ENCODE data around the gene CALHM3. TPM values are rescaled to one million over a fixed set of nuclear protein-coding genes. Genes with fewer than 3 reads are reported as not detected.
A peak's percentile ranks its signal among the peaks of the same experiment; 100 is the strongest.

The CALHM3 gene
- total and polyA plus RNA-seq, 2 experiments from 2014 or later: 0.14 to 0.19 TPM

DNA sequence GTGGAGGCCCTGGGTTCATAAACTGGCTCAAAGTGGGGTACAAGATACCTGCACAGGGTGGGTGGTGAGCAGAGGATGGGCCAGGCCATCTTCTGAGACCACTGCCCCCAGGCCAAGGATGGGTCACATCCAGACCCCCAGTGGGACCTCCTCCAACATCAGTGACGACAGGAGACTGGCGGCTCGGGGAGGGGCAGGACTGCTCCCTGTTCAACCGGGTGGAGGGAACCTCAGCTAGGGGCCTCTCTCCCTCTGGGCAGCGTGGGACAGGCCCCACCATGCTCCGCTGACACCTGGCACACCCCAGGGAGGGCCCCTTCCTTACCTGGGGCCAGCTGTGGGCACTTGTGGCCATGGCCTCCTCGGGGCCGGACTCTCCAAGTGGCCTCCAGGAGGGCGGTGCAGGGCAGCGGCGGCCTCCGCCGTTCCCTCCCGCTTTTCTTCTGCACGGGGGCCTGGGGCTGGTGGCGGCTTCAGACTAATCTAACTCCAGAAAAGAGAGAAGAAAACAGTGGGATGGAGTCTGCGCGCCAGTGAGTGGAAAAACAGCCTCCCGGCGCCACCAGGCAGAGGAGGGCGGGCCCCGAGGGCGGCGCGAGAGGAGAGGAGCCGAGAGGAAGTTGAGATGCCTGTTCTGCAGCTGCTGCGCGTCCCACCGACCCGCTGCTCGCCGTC, 27.1 kb downstream of the CALHM3 start, which contains the start of gene CALHM2:
CALHM2 (minus strand) TSS at position 540 of the 675 bp plus-strand sequence. CDS start 2,429 bp downstream, outside the sequence.
- DNase-seq (ENCODE audit: low spot score) (peak; percentile 75), ATAC-seq (peak; percentile 86)
- H3K27ac ChIP-seq (ENCODE audit: low read depth): no peak within 1 kb of the TSS
- no peaks in the 10 kb centered on the region for H3K36me3 ChIP-seq (ENCODE audit: insufficient read depth)
- TF ChIP-seq EZH2phosphoT487 (IDR thresholded peaks at IDR 0.05; ENCODE audit: unreplicated experiment): no peak
- peak; percentile 34; the same call in 1 of the 2 replicates for TF ChIP-seq POLR2AphosphoS5 (IDR thresholded peaks at IDR 0.05; ENCODE audit: low read depth)
- H3K27me3 ChIP-seq (ENCODE audit: insufficient read depth): no peaks in the 10 kb centered on the region
- peaks cover 20% of the 10 kb centered on the region for H3K36me3 Mint-ChIP-seq (ENCODE audit: low read depth)
- H3K27ac Mint-ChIP-seq: no peak within 1 kb of the TSS
- H3K4me2 ChIP-seq: peak within 1 kb of the TSS; percentile 78
- H3K4me1 Mint-ChIP-seq: peaks cover 12% of the 10 kb centered on the region
- H4K20me1 ChIP-seq (replicated peaks; ENCODE audit: insufficient read depth): no peaks in the 10 kb centered on the region; the same call in 1 of the 2 replicates
- H2AFZ ChIP-seq: peak within 1 kb of the TSS; percentile 84
- peak within 1 kb of the TSS; percentile 73 for H3K4me3 Mint-ChIP-seq
- peaks cover 23% of the 10 kb centered on the region for H3K27me3 Mint-ChIP-seq (ENCODE audit: insufficient read depth, low read depth, poor library complexity)
- H3K4me1 ChIP-seq (ENCODE audit: insufficient read depth): no peaks in the 10 kb centered on the region; the same call in 1 of the 2 replicates
- H3F3A ChIP-seq (replicated peaks; ENCODE audit: low read depth): no peaks in the 10 kb centered on the region
- no peaks in the 10 kb centered on the region for H3K9me2 ChIP-seq (ENCODE audit: insufficient read depth)
- H3K9me3 Mint-ChIP-seq: no peaks in the 10 kb centered on the region; the same call in 1 of the 3 replicates
- H3K79me2 ChIP-seq (replicated peaks; ENCODE audit: insufficient read depth): no peaks in the 10 kb centered on the region
- peak within 1 kb of the TSS; percentile 66 for H3K4me3 ChIP-seq

DNA sequence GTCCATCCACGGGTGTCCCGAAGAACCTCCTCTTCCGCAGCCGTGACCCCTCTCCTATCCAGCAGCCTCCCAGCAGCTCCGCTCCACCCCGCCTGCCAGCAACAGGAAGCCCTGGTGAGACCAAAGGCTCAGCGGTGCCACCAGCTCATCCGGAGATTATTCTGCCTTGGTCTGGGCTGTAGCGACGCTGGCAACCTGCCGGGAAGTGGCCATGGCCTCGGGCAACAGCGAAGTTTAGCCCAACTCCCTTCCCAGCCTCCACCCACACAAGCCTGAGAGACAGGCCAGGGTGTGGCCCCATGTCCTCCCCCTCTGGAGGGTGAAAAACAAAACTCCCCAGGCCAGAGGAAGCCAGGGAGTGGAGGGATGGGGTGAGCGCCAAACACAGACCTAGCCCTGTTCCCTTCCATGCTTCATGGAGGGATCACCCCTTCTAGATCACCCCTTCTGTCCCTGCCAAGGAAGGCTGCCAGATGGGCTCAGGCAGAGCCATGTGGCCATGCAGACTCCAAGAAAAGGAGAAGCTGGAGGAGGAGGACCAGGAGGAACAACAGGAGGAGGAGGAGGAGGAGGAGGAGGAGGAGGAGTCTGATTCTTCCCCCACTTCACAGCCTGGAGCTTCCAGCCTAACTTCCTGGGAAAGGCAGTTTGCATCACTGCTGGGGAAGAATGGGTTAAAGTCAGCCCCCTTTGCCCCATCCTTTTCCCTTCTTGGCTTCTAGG, 27.8 kb downstream of the CALHM3 start:
- Histone ChIP-seq H2AFZ (peak overlapping the region; percentile 84), H3K4me1 (ENCODE audit: insufficient read depth) (no peaks in the 10 kb centered on the region; the same call in 1 of the 2 replicates), H3K79me2 (replicated peaks; ENCODE audit: insufficient read depth) (no peaks in the 10 kb centered on the region), H3K36me3 (ENCODE audit: insufficient read depth) (peaks cover 4% of the 10 kb centered on the region; the same call in 1 of the 2 replicates), H3K4me3 (peak overlapping the region; percentile 66), H3K4me2 (peak overlapping the region; percentile 78; the same call in 1 of the 2 replicates), H3K9me2 (ENCODE audit: insufficient read depth) (no peaks in the 10 kb centered on the region), H3F3A (replicated peaks; ENCODE audit: low read depth) (no peaks in the 10 kb centered on the region), H3K27ac (ENCODE audit: low read depth) (no peak overlapping the region), H3K27me3 (ENCODE audit: insufficient read depth) (no peaks in the 10 kb centered on the region), H4K20me1 (replicated peaks; ENCODE audit: insufficient read depth) (no peaks in the 10 kb centered on the region; the same call in 1 of the 2 replicates)
- peak; percentile 3 for ATAC-seq
- H3K4me3 Mint-ChIP-seq: peak overlapping the region; percentile 73
- no peaks in the 10 kb centered on the region; the same call in 2 of the 3 replicates for H3K9me3 Mint-ChIP-seq
- peaks cover 12% of the 10 kb centered on the region for H3K4me1 Mint-ChIP-seq
- DNase-seq (ENCODE audit: low spot score): no peak
- H3K27me3 Mint-ChIP-seq (ENCODE audit: insufficient read depth, low read depth, poor library complexity): peaks cover 19% of the 10 kb centered on the region
- no peak overlapping the region for H3K27ac Mint-ChIP-seq
- peaks cover 25% of the 10 kb centered on the region for H3K36me3 Mint-ChIP-seq (ENCODE audit: low read depth)
- TF ChIP-seq, protein P1, sequence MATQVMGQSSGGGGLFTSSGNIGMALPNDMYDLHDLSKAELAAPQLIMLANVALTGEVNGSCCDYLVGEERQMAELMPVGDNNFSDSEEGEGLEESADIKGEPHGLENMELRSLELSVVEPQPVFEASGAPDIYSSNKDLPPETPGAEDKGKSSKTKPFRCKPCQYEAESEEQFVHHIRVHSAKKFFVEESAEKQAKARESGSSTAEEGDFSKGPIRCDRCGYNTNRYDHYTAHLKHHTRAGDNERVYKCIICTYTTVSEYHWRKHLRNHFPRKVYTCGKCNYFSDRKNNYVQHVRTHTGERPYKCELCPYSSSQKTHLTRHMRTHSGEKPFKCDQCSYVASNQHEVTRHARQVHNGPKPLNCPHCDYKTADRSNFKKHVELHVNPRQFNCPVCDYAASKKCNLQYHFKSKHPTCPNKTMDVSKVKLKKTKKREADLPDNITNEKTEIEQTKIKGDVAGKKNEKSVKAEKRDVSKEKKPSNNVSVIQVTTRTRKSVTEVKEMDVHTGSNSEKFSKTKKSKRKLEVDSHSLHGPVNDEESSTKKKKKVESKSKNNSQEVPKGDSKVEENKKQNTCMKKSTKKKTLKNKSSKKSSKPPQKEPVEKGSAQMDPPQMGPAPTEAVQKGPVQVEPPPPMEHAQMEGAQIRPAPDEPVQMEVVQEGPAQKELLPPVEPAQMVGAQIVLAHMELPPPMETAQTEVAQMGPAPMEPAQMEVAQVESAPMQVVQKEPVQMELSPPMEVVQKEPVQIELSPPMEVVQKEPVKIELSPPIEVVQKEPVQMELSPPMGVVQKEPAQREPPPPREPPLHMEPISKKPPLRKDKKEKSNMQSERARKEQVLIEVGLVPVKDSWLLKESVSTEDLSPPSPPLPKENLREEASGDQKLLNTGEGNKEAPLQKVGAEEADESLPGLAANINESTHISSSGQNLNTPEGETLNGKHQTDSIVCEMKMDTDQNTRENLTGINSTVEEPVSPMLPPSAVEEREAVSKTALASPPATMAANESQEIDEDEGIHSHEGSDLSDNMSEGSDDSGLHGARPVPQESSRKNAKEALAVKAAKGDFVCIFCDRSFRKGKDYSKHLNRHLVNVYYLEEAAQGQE (IDR thresholded peaks at IDR 0.05; ENCODE audit: unreplicated experiment): no peak
- no peak for TF ChIP-seq JUNB (IDR thresholded peaks at IDR 0.05; ENCODE audit: unreplicated experiment)
- TF ChIP-seq NANOG (IDR thresholded peaks at IDR 0.05; ENCODE audit: borderline replicate concordance): no peak
- no peak for TF ChIP-seq CTCF (conservative IDR thresholded peaks at IDR 0.05; ENCODE audit: low read depth in 2 of 2)
- no peak for TF ChIP-seq POLR2AphosphoS5 (IDR thresholded peaks at IDR 0.05; ENCODE audit: low read depth)
- no peak for TF ChIP-seq ZNF114 (CRISPR knock-in tag; IDR thresholded peaks at IDR 0.05)
- TF ChIP-seq STAT1 (IDR thresholded peaks at IDR 0.05; ENCODE audit: unreplicated experiment): no peak

Data from GM23338 (cell line).